Activated CD4-positive, CD25-positive, alpha-beta regulatory T cell treated with anti-CD3 and anti-CD28 coated beads, Interleukin-2, amount 50 U/mL, for 16 hours (primary cell): ENCODE measurements around the gene CEP162.
"Not testable (repeated sequence)": the region's sequence is repeated elsewhere in the genome, so short reads cannot be mapped to it uniquely, and the experiment has no call there.

ENCODE experiments used
- DNase-seq: peaks from one replicate; pipeline ENCODE4 v3.0.0-alpha.2; 2020; ENCODE audit warnings: low read depth, low spot score

The CEP162 gene

GRCh38 chr6:84227434-84228197 is at the start of gene CEP162:
Gene CEP162, minus strand, starts transcription at chr6:84227643. Its CDS starts 1,250 bp downstream, at chr6:84226393.
- peak; percentile 76 for DNase-seq

GRCh38 chr6:84274856-84275255 is 47.4 kb upstream of the CEP162 start:
- no peak for DNase-seq

GRCh38 chr6:84273048-84273809 is 45.8 kb upstream of the CEP162 start:
- DNase-seq, result no peak

GRCh38 chr6:84272298-84272697 is 44.9 kb upstream of the CEP162 start:
- no peak for DNase-seq

- DNase-seq, result no peak
Observed at GRCh38 chr6:84271061-84271716, 43.7 kb upstream of the CEP162 start.

GRCh38 chr6:84269947-84270733 is 42.7 kb upstream of the CEP162 start:
- DNase-seq, result no peak

GRCh38 chr6:84268781-84269180 is 41.3 kb upstream of the CEP162 start:
- no peak for DNase-seq

- no peak for DNase-seq
Observed at GRCh38 chr6:84263557-84263956, 36.1 kb upstream of the CEP162 start.

GRCh38 chr6:84260926-84261325 is 33.5 kb upstream of the CEP162 start:
- DNase-seq, result no peak

- no peak for DNase-seq
Observed at GRCh38 chr6:84260196-84260595, 32.8 kb upstream of the CEP162 start.

GRCh38 chr6:84258866-84259265 is 31.4 kb upstream of the CEP162 start:
- no peak for DNase-seq

- DNase-seq, result no peak
Observed at GRCh38 chr6:84258268-84258667, 30.8 kb upstream of the CEP162 start.

- DNase-seq, result no peak
Observed at GRCh38 chr6:84255641-84256040, 28.2 kb upstream of the CEP162 start.

GRCh38 chr6:84253380-84253779 is 25.9 kb upstream of the CEP162 start:
- DNase-seq, result no peak

GRCh38 chr6:84251891-84252539 is 24.6 kb upstream of the CEP162 start:
- no peak for DNase-seq

GRCh38 chr6:84249724-84250123 is 22.3 kb upstream of the CEP162 start:
- no peak for DNase-seq

GRCh38 chr6:84244416-84245081 is 17.1 kb upstream of the CEP162 start:
- not testable (repeated sequence) for DNase-seq

GRCh38 chr6:84243240-84243639 is 15.8 kb upstream of the CEP162 start:
- no peak for DNase-seq

- no peak for DNase-seq
Observed at GRCh38 chr6:84242265-84242664, 14.8 kb upstream of the CEP162 start.

GRCh38 chr6:84228198-84228543 is 728 bp upstream of the CEP162 start:
- no peak for DNase-seq

GRCh38 chr6:84227044-84227433 is 404 bp downstream of the CEP162 start:
- DNase-seq, result no peak
